Measurements from ENCODE around the gene PLD3.
"Not testable (repeated sequence)": the region's sequence is repeated elsewhere in the genome, so short reads cannot be mapped to it uniquely, and the experiment has no call there.

Gene PLD3

DNA sequence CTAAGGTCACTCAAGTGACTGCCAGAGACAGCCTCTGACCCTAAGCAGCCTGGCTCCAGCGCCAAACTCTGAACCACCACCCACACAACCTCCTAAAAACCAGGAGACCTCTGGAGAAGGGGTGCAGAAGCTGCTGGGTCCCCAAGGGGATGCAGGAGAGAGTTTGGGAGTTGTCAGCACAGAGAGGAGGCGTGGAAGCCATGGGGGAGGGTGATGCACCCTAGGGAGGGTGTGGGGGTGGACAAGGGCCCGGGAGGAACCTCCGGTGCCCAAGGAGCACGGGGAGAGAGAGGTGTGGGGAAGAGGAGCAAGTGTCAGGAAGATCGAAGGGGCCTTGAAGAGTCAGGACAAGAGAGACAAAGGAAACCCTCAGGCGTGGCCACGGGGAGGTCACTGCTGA, 43.6 kb downstream of the PLD3 start:
- DNase-seq, result no peak

DNA sequence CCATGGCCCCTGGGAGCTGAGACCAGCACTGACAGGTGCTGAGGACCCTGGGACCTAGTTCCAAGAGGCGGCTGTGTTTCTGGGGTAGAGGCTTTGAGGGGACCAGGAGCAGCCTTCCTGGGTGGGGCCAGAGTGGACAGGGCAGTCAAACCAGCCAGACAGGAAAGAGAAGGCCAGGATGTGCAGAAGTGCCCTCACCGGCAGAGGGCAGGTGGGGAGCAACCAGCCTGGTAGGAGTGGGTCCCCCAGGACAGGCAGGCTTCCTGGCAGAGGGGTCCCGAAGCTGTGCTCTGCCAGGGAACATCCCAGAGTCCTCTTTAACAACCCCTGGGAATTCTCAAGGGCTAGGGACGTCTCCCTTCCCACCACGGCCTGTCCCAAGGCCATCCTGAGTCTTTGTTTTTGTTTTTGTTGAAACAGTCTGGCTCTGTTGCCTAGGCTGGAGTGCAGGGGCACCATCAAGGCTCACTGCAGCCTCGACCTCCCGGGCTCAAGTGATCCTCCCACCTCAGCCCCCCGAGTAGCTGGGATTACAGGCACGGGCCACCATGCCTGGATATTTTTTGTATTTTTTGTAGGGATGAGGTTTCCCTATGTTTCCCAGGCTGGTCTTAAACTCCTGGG, 44.5 kb downstream of the PLD3 start:
- no peak for DNase-seq

DNA sequence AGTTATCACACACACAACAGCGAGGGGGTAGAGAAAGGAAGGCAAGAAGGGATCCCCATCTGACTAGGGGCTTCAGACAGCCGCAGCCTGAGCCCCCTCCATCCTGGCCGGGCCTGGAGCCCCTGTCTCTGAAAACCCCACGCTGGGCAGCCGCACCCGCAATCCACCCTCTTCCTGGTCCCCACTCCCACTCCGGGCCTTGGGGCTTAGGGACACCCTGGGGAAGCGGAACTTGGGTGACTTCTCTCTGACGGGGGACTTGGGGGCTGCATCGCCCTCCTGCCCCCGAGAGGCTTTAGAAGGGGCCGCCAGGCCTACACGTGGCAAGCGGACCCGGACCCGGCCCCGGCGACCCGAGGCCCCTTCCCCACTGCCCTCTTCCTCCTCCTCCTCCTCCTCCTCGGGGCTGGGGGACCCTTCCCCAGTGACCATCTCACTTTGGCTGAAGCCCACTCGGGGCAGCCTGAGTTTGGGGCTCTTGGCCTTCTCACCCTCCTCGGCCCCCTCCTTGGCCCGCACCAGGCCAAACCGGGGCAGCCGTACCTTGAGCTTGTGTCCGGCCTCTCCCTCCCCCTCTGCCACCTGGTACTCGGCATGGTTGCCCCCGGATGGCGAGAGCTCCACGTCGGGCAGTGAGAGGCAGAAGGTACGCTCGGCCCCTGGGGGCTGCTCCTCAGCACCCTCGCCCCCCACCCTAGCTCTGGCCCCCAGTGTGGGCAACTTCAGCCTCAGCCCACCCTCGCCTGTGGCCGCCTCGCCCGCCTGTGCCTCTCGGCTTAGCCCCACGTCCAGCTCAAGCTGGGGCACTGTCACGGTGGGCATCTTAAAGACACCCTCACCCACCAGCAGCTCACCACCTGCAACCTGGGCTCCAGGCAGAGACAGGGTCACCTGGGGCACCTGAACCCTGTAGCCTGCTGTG, 45.7 kb downstream of the PLD3 start:
- no peak for DNase-seq

DNA sequence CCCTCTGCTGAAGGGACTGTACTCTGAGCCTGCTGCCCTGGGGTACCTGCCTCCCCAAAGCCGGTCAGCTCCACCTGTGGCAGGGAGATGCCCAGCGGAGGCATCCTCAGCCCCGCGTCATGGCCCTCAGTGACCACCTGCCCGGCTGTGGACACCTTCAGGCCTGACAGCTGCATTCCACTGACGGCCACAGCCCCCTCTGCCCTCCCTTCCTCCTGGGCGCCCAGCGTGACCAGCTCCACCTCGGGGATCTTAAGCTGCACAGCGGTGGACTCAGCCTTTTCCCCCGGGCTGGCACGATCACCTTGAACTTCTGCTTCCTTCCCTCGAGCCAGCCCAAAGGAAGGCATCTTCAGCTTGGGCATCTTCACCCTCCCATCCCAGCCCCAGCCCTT, 46.3 kb downstream of the PLD3 start:
- no peak for DNase-seq

DNA sequence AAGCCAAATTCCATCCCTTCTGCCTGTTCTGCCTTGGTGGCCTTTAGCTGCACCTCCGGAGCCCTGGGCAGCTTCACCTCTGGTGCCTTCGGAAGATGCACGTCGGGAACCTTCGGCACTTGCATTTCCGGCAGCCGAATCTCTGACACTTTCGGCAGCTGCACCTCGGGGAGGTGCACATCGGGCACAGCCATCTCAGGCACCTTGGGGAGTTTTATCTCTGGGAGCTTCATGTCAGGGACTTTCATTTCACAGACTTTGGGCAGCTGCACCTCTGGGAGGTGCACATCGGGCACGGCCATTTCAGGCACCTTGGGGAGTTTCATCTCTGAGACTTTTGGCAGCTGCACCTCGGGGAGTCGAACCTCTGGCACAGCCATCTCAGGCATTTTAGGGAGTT, 47.5 kb downstream of the PLD3 start:
- DNase-seq, result no peak

DNA sequence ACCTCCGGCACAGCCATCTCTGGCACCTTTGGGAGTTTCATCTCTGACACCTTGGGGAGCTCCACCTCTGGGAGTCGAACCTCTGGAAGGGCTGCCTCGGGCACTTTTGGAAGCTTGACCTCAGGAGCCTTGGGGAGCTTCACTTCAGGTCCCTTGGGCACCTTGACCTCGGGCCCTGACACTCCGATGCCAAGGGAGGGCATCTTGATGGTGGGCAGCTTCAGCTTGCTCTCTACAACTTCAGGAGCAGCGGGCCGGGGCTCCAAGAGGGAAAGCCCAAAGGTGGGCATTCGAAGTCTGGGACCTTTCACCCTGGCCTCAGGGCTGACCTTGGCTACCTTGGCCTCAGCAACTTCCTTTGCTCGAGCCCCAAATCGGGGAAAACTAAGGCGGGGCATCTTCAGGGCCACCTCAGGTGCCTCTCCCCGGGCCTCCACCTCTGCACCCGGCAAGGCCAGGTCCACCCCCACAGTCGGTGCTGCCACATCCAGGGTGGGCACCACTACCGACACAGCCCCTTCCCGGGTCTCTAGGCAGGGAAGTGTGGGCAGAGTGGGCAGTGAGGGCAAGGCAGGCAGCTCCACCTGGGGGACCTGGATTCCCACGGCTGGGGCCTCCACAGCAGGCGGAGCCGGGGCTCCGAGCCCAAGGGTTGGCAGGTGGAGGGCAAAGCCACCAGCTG, 48.5 kb downstream of the PLD3 start:
- DNase-seq, result no peak

DNA sequence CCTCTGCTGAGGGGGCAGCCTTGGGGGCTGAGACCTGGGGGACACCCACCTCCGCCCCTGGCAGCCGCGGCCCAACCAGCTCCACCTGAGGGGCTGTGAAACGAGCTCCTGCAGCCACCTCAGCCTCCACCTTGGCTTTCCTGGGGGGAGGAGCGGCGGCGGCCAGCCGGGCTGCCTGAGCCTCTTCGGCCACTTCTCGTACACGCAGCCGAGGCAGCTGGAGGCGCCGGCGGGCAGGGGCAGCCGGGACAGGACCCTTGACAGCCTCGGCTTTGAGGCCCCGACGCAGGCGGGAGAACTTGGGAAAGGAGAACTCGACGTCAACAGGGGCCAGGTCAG, 49.0 kb downstream of the PLD3 start:
- DNase-seq, result no peak

DNA sequence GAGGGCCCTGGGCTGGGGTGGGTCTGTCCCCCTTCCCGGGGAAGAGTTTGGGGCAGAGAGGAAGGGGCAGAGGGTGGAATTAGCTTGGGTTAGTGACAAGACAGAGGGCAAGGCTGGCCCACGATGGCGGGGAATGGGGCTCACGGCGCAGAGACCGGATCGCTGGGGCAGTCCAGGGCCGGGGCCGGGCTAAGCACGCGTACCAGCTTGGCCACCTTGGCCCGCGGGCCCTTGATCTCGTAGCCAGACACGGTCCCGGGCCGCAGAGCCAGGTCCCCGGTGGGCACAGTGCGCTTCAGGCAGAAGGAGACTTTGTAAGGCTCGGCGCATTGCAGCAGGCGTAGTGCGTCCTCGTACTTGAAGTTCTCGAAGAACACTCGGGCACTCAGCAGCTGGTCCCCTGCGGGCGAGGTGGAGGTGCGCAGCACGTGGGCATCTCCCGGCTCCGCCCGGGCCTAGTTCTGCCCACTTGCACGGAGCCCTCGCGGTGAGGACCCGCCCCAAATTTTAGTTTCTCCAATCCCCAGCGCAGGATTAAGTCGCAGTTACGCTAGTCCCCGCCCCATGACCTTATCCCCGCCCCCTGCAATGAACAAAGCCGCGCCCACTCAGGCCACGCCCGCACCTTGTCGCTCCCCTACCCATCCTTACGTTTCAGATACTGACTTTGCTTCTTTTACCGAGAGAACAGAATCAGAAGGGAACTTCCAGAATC, 50.1 kb downstream of the PLD3 start:
- DNase-seq, result no peak

DNA sequence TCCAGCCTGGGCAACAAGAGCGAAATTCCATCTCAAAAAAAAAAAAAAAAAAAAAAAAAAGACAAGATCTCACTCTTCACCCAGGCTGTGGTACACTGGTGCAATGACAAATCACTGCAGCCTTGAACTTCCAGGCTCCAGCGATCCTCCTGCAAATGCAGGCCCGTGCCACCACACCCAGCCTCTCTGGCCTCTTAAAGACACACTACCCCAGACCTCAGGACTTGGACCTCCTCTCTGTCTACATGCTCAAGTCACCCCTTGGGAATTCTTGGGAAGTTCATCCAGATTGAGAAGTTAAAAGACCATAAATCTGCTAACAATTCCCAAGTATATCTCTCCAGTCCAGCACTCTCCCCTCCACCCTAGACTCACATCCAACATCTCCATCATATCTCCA, 52.1 kb downstream of the PLD3 start:
- DNase-seq, result no peak

DNA sequence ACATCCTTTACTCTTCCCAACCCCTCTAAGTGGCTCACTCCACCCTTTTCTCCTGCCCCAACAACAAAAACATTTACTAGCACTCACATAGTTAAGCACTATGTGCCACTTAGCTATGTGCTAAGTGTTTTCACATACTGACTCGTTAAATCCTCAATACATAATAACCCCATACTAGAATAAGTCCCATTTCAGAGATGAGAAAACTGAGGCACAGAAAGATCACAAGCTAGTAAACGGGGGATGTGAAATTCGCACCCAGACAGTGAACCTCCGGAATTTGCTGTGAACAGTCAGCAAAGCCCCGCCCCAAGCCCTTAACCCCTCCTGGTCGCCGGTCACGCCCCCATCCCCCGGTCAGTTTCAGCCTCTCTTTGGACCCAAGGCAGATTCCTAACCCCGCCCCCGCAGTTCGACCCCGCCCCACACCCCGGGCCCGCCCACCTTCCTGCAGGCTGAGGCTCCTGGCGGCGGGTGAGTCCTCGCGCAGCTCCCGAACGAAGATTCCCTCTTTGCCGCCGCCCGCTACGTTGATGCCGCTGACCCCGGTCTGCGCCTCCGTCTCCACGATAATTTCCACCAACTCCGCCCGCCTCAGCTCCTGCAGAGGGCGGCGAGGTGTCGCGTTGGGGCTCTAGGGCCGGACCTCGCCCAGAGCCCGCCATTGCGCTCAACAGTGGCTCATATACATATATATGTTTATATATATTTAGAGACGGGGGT, 54.9 kb downstream of the PLD3 start:
- peak; percentile 25 for DNase-seq

DNA sequence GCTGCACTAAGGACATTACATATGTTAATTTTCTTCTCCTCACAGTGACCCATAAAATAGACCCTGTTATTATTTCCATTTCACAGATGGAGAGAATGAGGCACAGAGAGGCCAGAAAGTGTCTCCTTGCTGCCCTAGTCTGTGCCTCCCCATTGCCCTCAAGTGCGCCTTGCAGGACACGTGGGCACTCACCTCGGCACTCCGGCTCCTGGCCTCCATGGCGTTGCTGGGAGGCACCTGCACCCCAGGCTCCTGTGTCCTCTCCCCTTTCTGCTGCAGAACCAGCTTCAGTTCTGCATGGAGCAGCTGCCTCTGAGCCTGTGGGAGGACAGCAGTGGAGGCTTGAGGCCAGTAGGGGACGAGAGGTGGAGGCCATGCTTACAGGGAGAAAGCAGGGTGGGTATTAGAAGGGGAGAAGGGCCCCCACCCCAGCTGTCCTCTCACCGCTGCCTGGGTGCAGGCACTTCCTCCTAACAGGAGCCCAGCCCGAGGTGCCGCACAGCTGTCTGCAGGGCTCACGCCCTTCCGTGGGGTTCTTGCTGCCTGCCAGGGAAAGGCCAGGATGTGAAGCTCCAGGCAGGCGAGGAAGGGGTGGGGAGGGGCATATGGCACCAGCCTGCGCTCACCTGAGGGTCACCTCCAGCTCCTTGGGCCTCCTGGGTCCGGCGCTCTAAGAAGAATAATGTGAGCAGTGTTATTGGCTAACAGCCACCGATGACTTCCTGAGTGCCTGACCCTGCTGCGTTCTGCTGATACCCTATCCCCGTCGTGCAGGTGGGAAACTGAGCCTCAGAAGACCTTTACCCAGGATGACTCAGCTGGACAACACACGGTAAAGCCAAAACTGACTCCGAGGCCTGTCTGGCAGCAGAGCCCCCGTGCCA, 59.5 kb downstream of the PLD3 start:
- DNase-seq, result no peak

DNA sequence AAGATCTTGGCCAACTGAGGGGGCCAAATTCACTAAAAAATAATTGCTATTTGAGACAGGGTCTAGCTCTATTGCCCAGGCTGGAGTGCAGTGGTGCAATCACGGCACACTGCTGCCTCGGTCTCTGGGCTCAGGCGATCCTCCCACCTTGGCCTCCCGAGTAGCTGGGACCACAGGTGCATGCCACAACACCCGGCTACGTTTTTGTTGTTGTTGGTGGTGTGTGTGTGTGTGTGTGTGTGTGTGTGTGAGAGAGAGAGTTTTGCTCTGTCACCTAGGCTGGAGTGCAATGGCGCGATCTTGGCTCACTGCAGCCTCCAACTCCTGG, 60.1 kb downstream of the PLD3 start:
- DNase-seq, result not testable (repeated sequence)

DNA sequence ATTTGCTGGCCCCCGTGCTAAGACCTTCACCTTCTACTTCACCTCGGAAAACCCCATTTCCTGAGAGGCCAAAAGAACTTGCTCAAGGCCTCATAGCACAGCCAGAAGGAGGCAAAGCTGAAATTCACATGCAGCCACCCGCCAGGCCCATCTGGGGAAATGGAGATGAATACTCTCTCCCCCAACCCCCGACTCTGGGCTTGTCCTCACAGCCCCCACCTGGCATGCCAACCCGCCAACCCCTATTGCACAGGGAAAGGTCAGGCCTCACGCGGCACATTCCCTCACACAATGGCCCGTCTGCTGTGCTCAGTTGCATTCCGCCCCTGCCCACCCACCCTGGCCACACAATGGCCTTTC, 61.5 kb downstream of the PLD3 start:
- DNase-seq, result no peak

DNA sequence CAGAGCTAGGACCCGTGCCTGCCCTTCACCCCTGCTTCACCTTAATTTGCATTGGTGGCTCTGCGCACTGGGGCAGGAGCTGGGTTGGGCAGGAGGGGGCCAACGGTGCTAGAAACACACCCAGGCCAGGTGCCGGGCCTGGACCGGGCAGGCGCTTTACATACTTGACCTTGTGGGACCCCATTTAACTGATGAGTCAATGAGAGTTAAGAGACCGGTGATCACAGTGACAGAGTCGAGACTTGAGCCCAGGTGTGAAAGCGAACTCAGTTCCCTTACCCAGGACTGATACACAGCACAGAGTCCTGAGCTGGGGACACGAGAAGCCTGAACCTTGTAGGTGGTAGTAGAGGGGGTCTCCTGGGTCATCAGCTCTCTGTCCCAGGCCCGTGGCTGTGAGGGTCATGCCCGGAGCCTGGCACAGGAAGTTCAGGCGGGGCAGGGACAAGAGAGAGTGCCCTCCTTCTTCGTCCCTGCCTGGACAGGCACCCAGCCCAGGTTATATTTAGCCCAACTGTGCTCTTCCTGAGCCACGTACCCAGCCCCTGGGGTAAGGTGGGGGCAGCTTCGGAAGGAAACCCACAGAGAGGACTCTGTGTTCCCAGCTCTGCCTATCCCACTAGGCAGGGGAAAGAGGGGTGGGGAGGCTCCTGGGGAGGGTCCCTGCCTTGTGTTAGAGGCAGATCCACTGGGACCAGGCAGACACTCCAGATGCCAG, 62.8 kb downstream of the PLD3 start:
- no peak for DNase-seq

DNA sequence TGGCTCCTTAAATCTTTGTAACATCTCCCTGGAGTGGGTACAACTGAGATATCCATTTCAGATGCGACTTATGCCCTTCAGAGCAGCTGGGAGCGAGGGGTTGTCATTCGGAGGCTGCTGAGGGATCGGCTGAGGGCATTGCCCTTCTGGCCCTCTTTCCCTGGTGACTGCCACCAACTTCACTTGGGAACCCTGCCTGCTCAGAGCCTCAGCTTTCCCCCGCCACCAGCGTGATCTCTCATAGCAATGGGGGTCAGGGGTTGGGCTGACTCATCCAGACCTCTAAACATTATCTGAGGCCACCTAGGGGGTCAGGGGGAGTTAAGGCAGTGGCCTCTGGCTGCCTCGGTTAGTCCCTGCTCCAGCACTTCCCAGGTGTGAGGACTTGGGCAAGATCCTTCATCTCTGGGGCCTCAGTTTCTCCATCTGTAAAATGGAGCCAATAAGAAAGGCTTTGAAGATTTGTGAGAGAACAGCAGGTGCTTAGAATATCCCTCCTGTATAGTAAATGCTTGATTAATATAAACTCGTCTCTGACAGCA, 63.5 kb downstream of the PLD3 start:
- DNase-seq, result no peak

DNA sequence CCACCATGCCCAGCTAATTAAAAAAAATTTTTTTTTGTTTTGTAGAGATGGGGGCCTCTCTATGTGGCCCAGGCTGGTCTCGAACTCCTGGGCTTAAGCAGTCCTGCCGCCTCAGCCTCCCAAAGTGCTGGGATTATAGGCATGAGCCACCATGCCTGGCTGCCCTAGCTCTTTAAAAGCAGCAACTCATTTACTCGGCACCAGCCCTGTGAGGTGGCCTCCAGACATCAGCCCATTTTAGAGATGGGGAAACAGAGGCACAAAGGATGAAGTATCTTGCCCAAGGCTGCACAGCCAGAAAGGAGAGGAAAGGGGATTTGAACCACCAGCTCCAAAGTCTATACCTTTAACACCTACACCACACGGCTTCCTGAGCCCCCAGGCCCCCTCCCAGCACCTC, 64.4 kb downstream of the PLD3 start:
- DNase-seq, result no peak

DNA sequence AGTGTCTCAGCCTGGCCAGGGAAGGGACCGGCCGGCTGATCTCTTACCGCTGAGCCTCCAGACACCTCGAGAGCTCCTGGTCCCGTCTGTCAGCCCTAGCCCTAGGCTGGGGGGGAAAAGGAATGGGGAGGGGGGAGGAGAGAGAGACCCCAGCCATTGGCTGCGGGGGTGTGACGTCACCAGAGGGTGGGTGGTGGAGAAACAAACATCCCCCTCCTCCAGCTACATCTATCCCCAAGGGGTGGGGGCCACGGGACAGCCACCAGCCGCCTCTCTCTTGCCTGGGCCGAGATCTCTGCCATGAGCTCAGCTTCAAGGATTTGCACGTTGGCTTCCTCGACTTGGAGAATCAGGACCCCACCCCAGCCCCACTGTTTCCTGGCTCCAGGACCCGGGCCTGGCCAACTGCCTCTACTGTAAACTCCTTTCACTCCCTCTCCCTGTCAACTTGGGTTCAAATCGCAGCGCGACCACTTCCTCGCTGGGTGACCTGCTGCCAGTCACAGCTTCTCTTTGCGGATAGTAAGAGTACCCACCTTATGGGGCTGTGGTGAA, 64.9 kb downstream of the PLD3 start, which contains the start of gene PRX:
Gene PRX, minus strand, starts transcription at position 88 of the 555 bp plus-strand sequence. CDS start 5,446 bp downstream, outside the sequence.
- DNase-seq, result no peak

DNA sequence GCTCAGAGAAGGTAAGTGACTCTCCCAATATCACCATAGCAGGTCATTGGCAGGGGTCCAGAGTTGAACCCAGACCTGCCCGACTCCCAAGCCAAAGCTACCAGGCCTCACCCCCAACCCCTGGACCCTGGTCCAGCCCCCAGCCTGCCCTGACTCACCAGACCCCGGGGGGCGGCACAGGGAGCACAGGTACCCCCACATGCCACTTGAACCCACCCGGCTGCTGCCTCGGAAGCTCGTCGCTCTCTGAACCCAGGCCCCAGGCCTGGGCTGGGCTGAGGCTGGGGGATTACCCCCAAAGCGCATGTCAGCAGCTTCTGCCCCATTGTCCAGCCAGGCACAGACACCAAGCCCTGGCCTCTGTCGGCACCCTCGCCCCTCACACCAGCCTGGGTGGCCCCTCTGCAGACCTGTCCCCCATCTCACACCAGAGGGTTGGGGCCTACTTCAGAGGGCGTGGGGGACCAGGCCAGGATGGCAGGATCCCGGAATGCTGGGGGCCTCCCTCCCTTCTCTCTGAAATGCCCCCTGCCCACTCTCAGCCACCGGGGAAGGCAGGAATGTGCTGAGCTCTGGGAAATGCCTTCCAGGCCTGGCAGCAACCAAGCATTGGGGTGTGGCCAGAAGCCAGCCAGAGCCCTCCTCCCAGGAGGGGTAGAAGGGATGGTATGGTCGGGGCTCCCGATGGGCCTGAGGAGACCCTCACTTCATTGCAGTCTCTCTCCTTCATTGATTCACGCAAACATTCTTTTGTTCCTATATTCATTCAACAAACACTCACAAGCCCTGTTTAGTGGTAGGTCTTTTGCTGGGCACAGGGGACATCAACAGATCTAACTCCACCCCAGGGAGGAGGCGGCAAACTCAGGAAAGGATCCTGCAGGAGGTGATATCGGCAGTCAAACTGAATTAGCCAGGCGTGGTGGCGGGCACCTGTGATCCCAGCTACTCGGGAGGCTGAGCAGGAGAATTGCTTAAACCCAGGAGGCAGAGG, 66.3 kb downstream of the PLD3 start:
- DNase-seq, result no peak

DNA sequence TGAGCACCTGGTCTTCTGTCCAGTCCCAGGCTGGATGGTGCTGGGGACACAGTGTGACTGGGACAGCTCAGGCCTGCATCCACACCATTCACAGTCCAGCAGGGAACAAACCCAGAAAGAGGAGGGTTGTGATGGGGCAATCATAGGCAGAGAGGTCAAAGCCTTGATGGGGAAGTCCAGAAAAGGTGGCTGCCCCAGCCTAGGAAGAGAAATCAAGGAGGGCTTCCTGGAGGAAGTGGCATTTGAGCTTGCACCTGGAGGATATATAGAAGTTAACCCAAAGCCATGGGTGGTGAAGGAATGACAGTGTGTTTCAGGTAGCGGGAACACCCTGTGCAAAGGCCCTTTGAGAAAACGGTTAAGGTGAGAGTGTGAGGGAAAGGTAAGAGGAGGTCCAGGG, 67.3 kb downstream of the PLD3 start:
- DNase-seq, result no peak

All from NCI-H2171 (cell line).